Measurements from ENCODE around the gene MRTFA. TPM values are rescaled to one million over a fixed set of nuclear protein-coding genes. Genes with fewer than 3 reads are reported as not detected.
A peak's percentile ranks its signal among the peaks of the same experiment; 100 is the strongest.

The MRTFA gene
- total and polyA plus RNA-seq, 9 of the 15 experiments (the other 6 are each of a cell fraction or from before 2014, with no cell fraction given) = 0.84 to 21.1 (median 3.7) TPM

GRCh38 chr22:40636380-40637182, at the start of gene MRTFA (continued):
- TF ChIP-seq, protein P1, sequence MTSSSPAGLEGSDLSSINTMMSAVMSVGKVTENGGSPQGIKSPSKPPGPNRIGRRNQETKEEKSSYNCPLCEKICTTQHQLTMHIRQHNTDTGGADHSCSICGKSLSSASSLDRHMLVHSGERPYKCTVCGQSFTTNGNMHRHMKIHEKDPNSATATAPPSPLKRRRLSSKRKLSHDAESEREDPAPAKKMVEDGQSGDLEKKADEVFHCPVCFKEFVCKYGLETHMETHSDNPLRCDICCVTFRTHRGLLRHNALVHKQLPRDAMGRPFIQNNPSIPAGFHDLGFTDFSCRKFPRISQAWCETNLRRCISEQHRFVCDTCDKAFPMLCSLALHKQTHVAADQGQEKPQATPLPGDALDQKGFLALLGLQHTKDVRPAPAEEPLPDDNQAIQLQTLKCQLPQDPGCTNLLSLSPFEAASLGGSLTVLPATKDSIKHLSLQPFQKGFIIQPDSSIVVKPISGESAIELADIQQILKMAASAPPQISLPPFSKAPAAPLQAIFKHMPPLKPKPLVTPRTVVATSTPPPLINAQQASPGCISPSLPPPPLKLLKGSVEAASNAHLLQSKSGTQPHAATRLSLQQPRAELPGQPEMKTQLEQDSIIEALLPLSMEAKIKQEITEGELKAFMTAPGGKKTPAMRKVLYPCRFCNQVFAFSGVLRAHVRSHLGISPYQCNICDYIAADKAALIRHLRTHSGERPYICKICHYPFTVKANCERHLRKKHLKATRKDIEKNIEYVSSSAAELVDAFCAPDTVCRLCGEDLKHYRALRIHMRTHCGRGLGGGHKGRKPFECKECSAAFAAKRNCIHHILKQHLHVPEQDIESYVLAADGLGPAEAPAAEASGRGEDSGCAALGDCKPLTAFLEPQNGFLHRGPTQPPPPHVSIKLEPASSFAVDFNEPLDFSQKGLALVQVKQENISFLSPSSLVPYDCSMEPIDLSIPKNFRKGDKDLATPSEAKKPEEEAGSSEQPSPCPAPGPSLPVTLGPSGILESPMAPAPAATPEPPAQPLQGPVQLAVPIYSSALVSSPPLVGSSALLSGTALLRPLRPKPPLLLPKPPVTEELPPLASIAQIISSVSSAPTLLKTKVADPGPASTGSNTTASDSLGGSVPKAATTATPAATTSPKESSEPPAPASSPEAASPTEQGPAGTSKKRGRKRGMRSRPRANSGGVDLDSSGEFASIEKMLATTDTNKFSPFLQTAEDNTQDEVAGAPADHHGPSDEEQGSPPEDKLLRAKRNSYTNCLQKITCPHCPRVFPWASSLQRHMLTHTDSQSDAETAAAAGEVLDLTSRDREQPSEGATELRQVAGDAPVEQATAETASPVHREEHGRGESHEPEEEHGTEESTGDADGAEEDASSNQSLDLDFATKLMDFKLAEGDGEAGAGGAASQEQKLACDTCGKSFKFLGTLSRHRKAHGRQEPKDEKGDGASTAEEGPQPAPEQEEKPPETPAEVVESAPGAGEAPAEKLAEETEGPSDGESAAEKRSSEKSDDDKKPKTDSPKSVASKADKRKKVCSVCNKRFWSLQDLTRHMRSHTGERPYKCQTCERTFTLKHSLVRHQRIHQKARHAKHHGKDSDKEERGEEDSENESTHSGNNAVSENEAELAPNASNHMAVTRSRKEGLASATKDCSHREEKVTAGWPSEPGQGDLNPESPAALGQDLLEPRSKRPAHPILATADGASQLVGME (CRISPR knock-in tag; IDR thresholded peaks at IDR 0.05) = peak; percentile 69; the same call in 1 of the 2 replicates
- TF ChIP-seq PHB2 (IDR thresholded peaks at IDR 0.05; ENCODE audit: low read depth) (no peak), RHOXF2B (CRISPR knock-in tag; conservative IDR thresholded peaks at IDR 0.05) (no peak), TAF7 (tag; IDR thresholded peaks at IDR 0.05) (0 out of 2 replicates have a peak, but pooled peaks have one; percentile 34), ZEB2 (IDR thresholded peaks at IDR 0.05) (no peak), KDM5B (IDR thresholded peaks at IDR 0.05; ENCODE audit: insufficient replicate concordance, low read depth, low read length) (peak; percentile 61), ELF2 (CRISPR knock-in tag; IDR thresholded peaks at IDR 0.05) (peak; percentile 18; the same call in 1 of the 2 replicates), PYGO2 (tag; IDR thresholded peaks at IDR 0.05) (no peak), SMAD4 (CRISPR knock-in tag; conservative IDR thresholded peaks at IDR 0.05) (peak; percentile 74), KDM4B (IDR thresholded peaks at IDR 0.05; ENCODE audit: borderline replicate concordance in 2 of 2, low read depth in 1 of 2) (no peak), SP1 (CRISPR knock-in tag; IDR thresholded peaks at IDR 0.05) (peak; percentile 77), ZKSCAN3 (CRISPR knock-in tag; IDR thresholded peaks at IDR 0.05) (no peak)
- TF ChIP-seq, protein P2, sequence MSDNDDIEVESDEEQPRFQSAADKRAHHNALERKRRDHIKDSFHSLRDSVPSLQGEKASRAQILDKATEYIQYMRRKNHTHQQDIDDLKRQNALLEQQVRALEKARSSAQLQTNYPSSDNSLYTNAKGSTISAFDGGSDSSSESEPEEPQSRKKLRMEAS (CRISPR knock-in tag; IDR thresholded peaks at IDR 0.05) = peak; percentile 83
- TF ChIP-seq, protein P3, sequence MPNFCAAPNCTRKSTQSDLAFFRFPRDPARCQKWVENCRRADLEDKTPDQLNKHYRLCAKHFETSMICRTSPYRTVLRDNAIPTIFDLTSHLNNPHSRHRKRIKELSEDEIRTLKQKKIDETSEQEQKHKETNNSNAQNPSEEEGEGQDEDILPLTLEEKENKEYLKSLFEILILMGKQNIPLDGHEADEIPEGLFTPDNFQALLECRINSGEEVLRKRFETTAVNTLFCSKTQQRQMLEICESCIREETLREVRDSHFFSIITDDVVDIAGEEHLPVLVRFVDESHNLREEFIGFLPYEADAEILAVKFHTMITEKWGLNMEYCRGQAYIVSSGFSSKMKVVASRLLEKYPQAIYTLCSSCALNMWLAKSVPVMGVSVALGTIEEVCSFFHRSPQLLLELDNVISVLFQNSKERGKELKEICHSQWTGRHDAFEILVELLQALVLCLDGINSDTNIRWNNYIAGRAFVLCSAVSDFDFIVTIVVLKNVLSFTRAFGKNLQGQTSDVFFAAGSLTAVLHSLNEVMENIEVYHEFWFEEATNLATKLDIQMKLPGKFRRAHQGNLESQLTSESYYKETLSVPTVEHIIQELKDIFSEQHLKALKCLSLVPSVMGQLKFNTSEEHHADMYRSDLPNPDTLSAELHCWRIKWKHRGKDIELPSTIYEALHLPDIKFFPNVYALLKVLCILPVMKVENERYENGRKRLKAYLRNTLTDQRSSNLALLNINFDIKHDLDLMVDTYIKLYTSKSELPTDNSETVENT (CRISPR knock-in tag; IDR thresholded peaks at IDR 0.05) = peak; percentile 83; the same call in 1 of the 2 replicates
- TF ChIP-seq, protein P4, sequence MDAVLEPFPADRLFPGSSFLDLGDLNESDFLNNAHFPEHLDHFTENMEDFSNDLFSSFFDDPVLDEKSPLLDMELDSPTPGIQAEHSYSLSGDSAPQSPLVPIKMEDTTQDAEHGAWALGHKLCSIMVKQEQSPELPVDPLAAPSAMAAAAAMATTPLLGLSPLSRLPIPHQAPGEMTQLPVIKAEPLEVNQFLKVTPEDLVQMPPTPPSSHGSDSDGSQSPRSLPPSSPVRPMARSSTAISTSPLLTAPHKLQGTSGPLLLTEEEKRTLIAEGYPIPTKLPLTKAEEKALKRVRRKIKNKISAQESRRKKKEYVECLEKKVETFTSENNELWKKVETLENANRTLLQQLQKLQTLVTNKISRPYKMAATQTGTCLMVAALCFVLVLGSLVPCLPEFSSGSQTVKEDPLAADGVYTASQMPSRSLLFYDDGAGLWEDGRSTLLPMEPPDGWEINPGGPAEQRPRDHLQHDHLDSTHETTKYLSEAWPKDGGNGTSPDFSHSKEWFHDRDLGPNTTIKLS (IDR thresholded peaks at IDR 0.05; ENCODE audit: borderline replicate concordance, low read depth) = no peak
- TF ChIP-seq, protein P5, sequence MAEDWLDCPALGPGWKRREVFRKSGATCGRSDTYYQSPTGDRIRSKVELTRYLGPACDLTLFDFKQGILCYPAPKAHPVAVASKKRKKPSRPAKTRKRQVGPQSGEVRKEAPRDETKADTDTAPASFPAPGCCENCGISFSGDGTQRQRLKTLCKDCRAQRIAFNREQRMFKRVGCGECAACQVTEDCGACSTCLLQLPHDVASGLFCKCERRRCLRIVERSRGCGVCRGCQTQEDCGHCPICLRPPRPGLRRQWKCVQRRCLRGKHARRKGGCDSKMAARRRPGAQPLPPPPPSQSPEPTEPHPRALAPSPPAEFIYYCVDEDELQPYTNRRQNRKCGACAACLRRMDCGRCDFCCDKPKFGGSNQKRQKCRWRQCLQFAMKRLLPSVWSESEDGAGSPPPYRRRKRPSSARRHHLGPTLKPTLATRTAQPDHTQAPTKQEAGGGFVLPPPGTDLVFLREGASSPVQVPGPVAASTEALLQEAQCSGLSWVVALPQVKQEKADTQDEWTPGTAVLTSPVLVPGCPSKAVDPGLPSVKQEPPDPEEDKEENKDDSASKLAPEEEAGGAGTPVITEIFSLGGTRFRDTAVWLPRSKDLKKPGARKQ (CRISPR knock-in tag; IDR thresholded peaks at IDR 0.05) = no peak
